ENCODE measurements around the gene IP6K3.

Gene IP6K3

GRCh38 chr6:33731751-33732282, 14.9 kb downstream of the IP6K3 start:
- no peak overlapping the region for H3K4me3 ChIP-seq (ENCODE audit: low read length)
- no peaks in the 10 kb centered on the region for H3K27me3 ChIP-seq (ENCODE audit: control insufficient read depth, insufficient read depth, low read length)
- H3K36me3 ChIP-seq (ENCODE audit: control insufficient read depth, insufficient read depth, low read length), result no peaks in the 10 kb centered on the region
- no peak overlapping the region for H3K9ac ChIP-seq (ENCODE audit: low read length)
- no peaks in the 10 kb centered on the region for H3K4me1 ChIP-seq (ENCODE audit: control insufficient read depth, insufficient read depth, low read length)
- H3K9me3 ChIP-seq (ENCODE audit: control insufficient read depth, low read length), result no peaks in the 10 kb centered on the region

- Histone ChIP-seq H3K27me3 (ENCODE audit: control insufficient read depth, insufficient read depth, low read length) (no peaks in the 10 kb centered on the region), H3K36me3 (ENCODE audit: control insufficient read depth, insufficient read depth, low read length) (no peaks in the 10 kb centered on the region), H3K4me1 (ENCODE audit: control insufficient read depth, insufficient read depth, low read length) (no peaks in the 10 kb centered on the region), H3K4me3 (ENCODE audit: low read length) (no peak overlapping the region), H3K9ac (ENCODE audit: low read length) (no peak overlapping the region), H3K9me3 (ENCODE audit: control insufficient read depth, low read length) (no peaks in the 10 kb centered on the region)
Measured at GRCh38 chr6:33731035-33731434, 15.7 kb downstream of the IP6K3 start.

- no peak overlapping the region for H3K9ac ChIP-seq (ENCODE audit: low read length)
- H3K9me3 ChIP-seq (ENCODE audit: control insufficient read depth, low read length), result no peaks in the 10 kb centered on the region
- no peaks in the 10 kb centered on the region for H3K36me3 ChIP-seq (ENCODE audit: control insufficient read depth, insufficient read depth, low read length)
- H3K4me1 ChIP-seq (ENCODE audit: control insufficient read depth, insufficient read depth, low read length), result no peaks in the 10 kb centered on the region
- H3K4me3 ChIP-seq (ENCODE audit: low read length), result no peak overlapping the region
- no peaks in the 10 kb centered on the region for H3K27me3 ChIP-seq (ENCODE audit: control insufficient read depth, insufficient read depth, low read length)
Measured at GRCh38 chr6:33730611-33731010, 16.1 kb downstream of the IP6K3 start.

DNA sequence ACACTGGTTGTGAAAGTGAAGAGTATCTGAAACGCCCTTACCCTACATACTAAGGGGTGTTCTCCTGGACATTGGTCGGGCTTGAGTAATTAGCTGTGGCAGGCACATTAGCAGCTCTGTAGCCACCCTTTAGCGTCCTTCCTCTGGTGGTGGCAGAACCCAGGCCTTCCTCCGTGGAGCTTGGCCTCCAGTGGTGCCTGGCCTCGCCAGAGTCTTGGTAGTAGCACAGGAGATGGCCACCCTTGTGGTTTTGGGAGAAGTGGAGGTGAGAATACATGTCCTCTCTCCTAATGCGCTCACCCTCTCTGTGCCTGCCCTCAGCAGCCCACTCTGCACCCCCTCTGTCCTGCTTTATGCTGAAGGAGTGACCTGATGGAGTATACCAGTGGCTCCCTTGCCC, 17.6 kb downstream of the IP6K3 start:
- Histone ChIP-seq H3K36me3 (ENCODE audit: control insufficient read depth, insufficient read depth, low read length) (no peaks in the 10 kb centered on the region), H3K27me3 (ENCODE audit: control insufficient read depth, insufficient read depth, low read length) (no peaks in the 10 kb centered on the region), H3K4me3 (ENCODE audit: low read length) (no peak overlapping the region), H3K4me1 (ENCODE audit: control insufficient read depth, insufficient read depth, low read length) (no peaks in the 10 kb centered on the region), H3K9me3 (ENCODE audit: control insufficient read depth, low read length) (no peaks in the 10 kb centered on the region), H3K9ac (ENCODE audit: low read length) (no peak overlapping the region)

DNA sequence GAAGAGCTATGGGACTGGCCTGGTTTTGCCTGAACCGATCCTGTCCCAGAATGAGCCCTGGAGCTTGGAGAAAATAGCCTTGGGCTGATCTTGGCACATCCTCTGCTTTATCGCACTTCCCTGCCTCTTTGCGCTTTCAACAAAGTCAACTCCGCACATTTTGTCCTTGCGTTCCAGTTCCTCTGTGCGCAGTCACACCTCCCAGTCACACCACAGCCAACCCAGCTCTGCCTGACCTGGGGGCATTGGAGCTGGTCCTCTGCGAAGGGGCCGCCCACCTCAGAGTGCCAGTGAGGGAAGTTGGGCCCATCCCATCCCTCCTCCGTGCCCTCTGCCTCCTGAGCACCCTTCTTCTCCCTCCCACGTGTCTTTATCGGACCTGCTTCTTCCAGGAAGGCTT, 18.3 kb downstream of the IP6K3 start:
- Histone ChIP-seq H3K36me3 (ENCODE audit: control insufficient read depth, insufficient read depth, low read length) (no peaks in the 10 kb centered on the region), H3K4me1 (ENCODE audit: control insufficient read depth, insufficient read depth, low read length) (peaks cover 4% of the 10 kb centered on the region), H3K9me3 (ENCODE audit: control insufficient read depth, low read length) (no peaks in the 10 kb centered on the region), H3K27me3 (ENCODE audit: control insufficient read depth, insufficient read depth, low read length) (no peaks in the 10 kb centered on the region), H3K9ac (ENCODE audit: low read length) (no peak overlapping the region), H3K4me3 (ENCODE audit: low read length) (no peak overlapping the region)

DNA sequence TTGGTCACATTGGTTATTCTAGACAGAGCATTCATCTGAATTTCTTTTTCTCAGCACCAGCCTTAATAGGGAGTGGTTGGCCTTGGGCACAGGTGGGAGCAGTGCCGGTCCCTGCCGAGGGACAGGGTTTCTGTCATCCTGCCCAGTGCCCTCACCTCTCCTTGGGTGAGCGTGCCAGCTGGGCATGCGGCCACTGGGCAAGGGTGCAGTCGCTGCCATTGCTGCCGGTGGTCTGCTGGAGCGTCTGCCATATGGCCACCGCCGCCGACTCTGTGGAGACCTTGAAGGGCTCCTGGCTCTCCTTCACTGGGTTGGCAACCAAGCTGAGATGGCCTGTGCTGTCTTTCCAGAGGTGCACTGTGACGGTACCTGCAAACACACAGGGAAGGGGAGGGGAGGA, 18.8 kb downstream of the IP6K3 start:
- H3K9ac ChIP-seq (ENCODE audit: low read length), result no peak overlapping the region
- H3K27me3 ChIP-seq (ENCODE audit: control insufficient read depth, insufficient read depth, low read length), result no peaks in the 10 kb centered on the region
- H3K4me1 ChIP-seq (ENCODE audit: control insufficient read depth, insufficient read depth, low read length), result peaks cover 9% of the 10 kb centered on the region
- H3K9me3 ChIP-seq (ENCODE audit: control insufficient read depth, low read length), result no peaks in the 10 kb centered on the region
- no peaks in the 10 kb centered on the region for H3K36me3 ChIP-seq (ENCODE audit: control insufficient read depth, insufficient read depth, low read length)
- no peak overlapping the region for H3K4me3 ChIP-seq (ENCODE audit: low read length)

DNA sequence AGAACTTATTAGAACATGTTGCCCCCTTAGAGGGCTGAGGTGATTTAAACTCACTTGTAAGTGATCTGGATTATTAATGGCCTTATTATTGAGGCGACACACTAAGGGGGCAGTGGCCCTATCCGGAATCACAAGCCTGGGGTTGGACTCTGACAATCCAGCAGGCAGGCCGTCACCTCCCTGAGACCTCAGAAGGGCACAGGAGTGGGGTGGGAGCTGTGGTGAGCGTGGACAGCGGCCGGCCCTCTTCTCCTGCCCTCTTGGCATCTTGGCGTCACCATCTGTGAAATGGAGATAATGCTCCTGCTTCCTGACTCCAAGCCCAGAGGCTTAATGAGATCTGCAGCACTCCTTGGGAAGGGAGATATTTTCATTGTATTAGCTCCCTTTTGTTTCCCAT, 19.6 kb downstream of the IP6K3 start:
- Histone ChIP-seq H3K4me1 (ENCODE audit: control insufficient read depth, insufficient read depth, low read length) (peaks cover 17% of the 10 kb centered on the region), H3K4me3 (ENCODE audit: low read length) (no peak overlapping the region), H3K36me3 (ENCODE audit: control insufficient read depth, insufficient read depth, low read length) (no peaks in the 10 kb centered on the region), H3K27me3 (ENCODE audit: control insufficient read depth, insufficient read depth, low read length) (no peaks in the 10 kb centered on the region), H3K9me3 (ENCODE audit: control insufficient read depth, low read length) (no peaks in the 10 kb centered on the region), H3K9ac (ENCODE audit: low read length) (no peak overlapping the region)

DNA sequence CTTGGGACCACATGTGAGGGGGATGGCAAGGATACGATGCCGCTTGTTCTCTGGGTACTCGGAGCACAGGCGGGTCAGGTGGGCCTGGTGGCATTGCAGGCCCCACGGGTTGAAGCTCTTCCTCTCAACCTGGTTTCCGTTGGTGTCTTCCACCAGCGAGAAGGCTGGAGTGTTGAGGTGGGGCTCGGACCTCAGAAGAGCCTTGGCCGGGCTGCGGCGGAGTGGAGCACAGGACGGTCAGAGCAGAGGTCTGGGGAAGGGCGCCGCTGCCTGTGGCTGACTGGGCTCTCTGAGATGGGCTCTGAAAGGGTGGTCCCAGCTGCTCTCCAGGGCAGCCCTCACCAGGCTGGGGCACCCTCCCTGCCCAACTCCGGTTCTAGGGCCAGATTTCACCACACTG, 20.0 kb downstream of the IP6K3 start:
- Histone ChIP-seq H3K9me3 (ENCODE audit: control insufficient read depth, low read length) (no peaks in the 10 kb centered on the region), H3K36me3 (ENCODE audit: control insufficient read depth, insufficient read depth, low read length) (no peaks in the 10 kb centered on the region), H3K4me3 (ENCODE audit: low read length) (no peak overlapping the region), H3K4me1 (ENCODE audit: control insufficient read depth, insufficient read depth, low read length) (peaks cover 21% of the 10 kb centered on the region), H3K27me3 (ENCODE audit: control insufficient read depth, insufficient read depth, low read length) (no peaks in the 10 kb centered on the region), H3K9ac (ENCODE audit: low read length) (no peak overlapping the region)

GRCh38 chr6:33725891-33726673, 20.6 kb downstream of the IP6K3 start:
- no peak overlapping the region for H3K9ac ChIP-seq (ENCODE audit: low read length)
- peaks cover 27% of the 10 kb centered on the region for H3K4me1 ChIP-seq (ENCODE audit: control insufficient read depth, insufficient read depth, low read length)
- H3K36me3 ChIP-seq (ENCODE audit: control insufficient read depth, insufficient read depth, low read length), result no peaks in the 10 kb centered on the region

GRCh38 chr6:33725222-33725621, 21.5 kb downstream of the IP6K3 start:
- Histone ChIP-seq H3K4me3 (ENCODE audit: low read length) (no peak overlapping the region), H3K4me1 (ENCODE audit: control insufficient read depth, insufficient read depth, low read length) (peaks cover 36% of the 10 kb centered on the region), H3K36me3 (ENCODE audit: control insufficient read depth, insufficient read depth, low read length) (no peaks in the 10 kb centered on the region), H3K9me3 (ENCODE audit: control insufficient read depth, low read length) (no peaks in the 10 kb centered on the region), H3K9ac (ENCODE audit: low read length) (no peak overlapping the region), H3K27me3 (ENCODE audit: control insufficient read depth, insufficient read depth, low read length) (no peaks in the 10 kb centered on the region)

More at GRCh38 chr6:33725891-33726673, 20.6 kb downstream of the IP6K3 start:
- H3K9me3 ChIP-seq (ENCODE audit: control insufficient read depth, low read length), result no peaks in the 10 kb centered on the region
- no peaks in the 10 kb centered on the region for H3K27me3 ChIP-seq (ENCODE audit: control insufficient read depth, insufficient read depth, low read length)
- no peak overlapping the region for H3K4me3 ChIP-seq (ENCODE audit: low read length)

- Histone ChIP-seq H3K4me3 (ENCODE audit: low read length) (no peak overlapping the region), H3K36me3 (ENCODE audit: control insufficient read depth, insufficient read depth, low read length) (no peaks in the 10 kb centered on the region), H3K9me3 (ENCODE audit: control insufficient read depth, low read length) (no peaks in the 10 kb centered on the region), H3K9ac (ENCODE audit: low read length) (no peak overlapping the region), H3K4me1 (ENCODE audit: control insufficient read depth, insufficient read depth, low read length) (peaks cover 41% of the 10 kb centered on the region), H3K27me3 (ENCODE audit: control insufficient read depth, insufficient read depth, low read length) (no peaks in the 10 kb centered on the region)
Measured at GRCh38 chr6:33724102-33725023, 22.3 kb downstream of the IP6K3 start.

Measured in mucosa of stomach (tissue), 1 donor.